Esophagus muscularis mucosa (tissue), 4 donors: ENCODE data around the gene EVA1C. TPM values are rescaled to one million over a fixed set of nuclear protein-coding genes. Genes with fewer than 3 reads are reported as not detected.
"Not testable (repeated sequence)": the region's sequence is repeated elsewhere in the genome, so short reads cannot be mapped to it uniquely, and the experiment has no call there.

ENCODE experiments used
- DNase-seq: peaks from one replicate; pipeline ENCODE4 v3.0.0-alpha.2; 2017; ENCODE audit errors: extremely low spot score
- H3K27ac ChIP-seq, 4 donors: fragments of 200-600 bp; sonication (generic); replicated peaks in 1 of 4; 1 replicate in 3 of 4; 2 replicates in 1 of 4; pipeline ENCODE4 v1.5.1; 2016 to 2019; ENCODE audit warnings: mild to moderate bottlenecking in 1 of 4
- H3K27me3 ChIP-seq, 4 donors: fragments of 200-600 bp; sonication (generic); one replicate each; pipeline versions ENCODE4 v1.5.1 to v1.6.0; 2016 to 2019
- H3K36me3 ChIP-seq, 4 donors: fragments of 200-600 bp; sonication (generic); one replicate each; pipeline ENCODE4 v1.5.1; 2016 to 2019
- H3K4me1 ChIP-seq, 4 donors: fragments of 200-600 bp; sonication (generic); one replicate each; pipeline ENCODE4 v1.5.1; 2016 to 2019
- H3K4me3 ChIP-seq, 4 donors: fragments of 200-600 bp; sonication (generic); 1 replicate in 2 of 4; 2 replicates in 2 of 4; pipeline ENCODE4 v1.5.1; 2016 to 2019; ENCODE audit warnings: mild to moderate bottlenecking in 4 of 4, moderate library complexity in 1 of 4
- H3K9me3 ChIP-seq, 4 donors: fragments of 200-600 bp; sonication (generic); 1 replicate in 3 of 4; 2 replicates in 1 of 4; pipeline ENCODE4 v1.5.1; 2016 to 2019
- EP300 ChIP-seq: sonication (generic); formaldehyde crosslinking; IDR thresholded peaks from one replicate; pipeline ENCODE4 v1.6.1; 2017; ENCODE audit warnings: antibody characterized with exemption
- POLR2A ChIP-seq: fragments of 450-650 bp; IDR thresholded peaks from one replicate; pipeline ENCODE4 v1.6.1; 2017; ENCODE audit warnings: antibody characterized with exemption, moderate library complexity, mild to moderate bottlenecking, low read depth
- POLR2AphosphoS5 ChIP-seq, 2 donors: sonication (generic); formaldehyde crosslinking; IDR thresholded peaks; one replicate each; pipeline ENCODE4 v1.6.1; 2017; ENCODE audit warnings: antibody characterized with exemption in 2 of 2
- WGBS: methylation state at CpG from one replicate; pipeline ENCODE4 v1.1.5; 2018; 5-methylcytosine and 5-hydroxymethylcytosine counted together
- intact Hi-C: fragments of 100-400 bp; cut with DNase I; formaldehyde crosslinking; loops from one replicate; pipeline ENCODE4 v1.15.1; 2023
- total RNA-seq, 4 donors: library from RNA; depleted of rRNA; stranded (reverse); fragments of >200 nt; gene quantifications; one replicate each; pipeline versions ENCODE4 v1.1.0 to v1.2.1, GENCODE V29; 2016
- TF ChIP-seq, protein P1 (sequence below), 3 experiments: fragments of 200-600 bp in 2 of 3; fragments of 450-650 bp in 1 of 3; sonication (generic) in 2 of 3; IDR thresholded peaks; one replicate each; pipeline ENCODE4 v1.5.1; 2017 to 2019; ENCODE audit warnings: antibody characterized with exemption in 3 of 3, mild to moderate bottlenecking in 2 of 3, moderate library complexity in 1 of 3

EVA1C gene
- total RNA-seq, 4 donors from 2014 or later, result 49.8 to 86.6 (median 64.6) TPM

DNA sequence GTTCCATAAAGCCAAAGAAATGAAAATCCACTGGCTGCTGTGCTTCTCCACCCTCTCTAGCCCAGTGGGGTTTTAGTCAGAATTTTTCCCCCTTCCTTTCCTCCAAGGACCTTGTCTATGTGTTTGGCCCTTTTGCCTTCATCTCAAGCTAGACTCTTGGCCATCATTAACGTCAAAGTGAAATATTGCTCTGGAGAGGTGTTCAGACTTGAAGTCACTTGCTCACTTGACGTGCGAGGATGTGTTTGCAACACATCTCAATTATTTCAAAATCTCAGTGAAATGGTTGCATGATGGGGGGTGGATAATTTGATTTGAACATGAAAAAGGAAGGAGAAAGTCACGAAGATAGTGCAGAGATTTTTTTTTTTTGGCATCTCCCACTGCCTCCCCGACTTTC, 13.6 kb downstream of the EVA1C start:
- Histone ChIP-seq H3K4me3 (no peak overlapping the region), H3K4me1 (peaks cover 33 to 42% (median 36%) of the 10 kb centered on the region in 4 donors), H3K27ac (no peak overlapping the region), H3K27me3 (no peaks in the 10 kb centered on the region), H3K36me3 (peaks cover 0 to 7% (median 3%) of the 10 kb centered on the region in 4 donors), H3K9me3 (peaks cover 0 to 6% (median 0%) of the 10 kb centered on the region in 4 donors)
- TF ChIP-seq EP300 (no peak), POLR2AphosphoS5 (IDR thresholded peaks at IDR 0.05) (no peak), POLR2A (no peak)
- TF ChIP-seq, protein P1, sequence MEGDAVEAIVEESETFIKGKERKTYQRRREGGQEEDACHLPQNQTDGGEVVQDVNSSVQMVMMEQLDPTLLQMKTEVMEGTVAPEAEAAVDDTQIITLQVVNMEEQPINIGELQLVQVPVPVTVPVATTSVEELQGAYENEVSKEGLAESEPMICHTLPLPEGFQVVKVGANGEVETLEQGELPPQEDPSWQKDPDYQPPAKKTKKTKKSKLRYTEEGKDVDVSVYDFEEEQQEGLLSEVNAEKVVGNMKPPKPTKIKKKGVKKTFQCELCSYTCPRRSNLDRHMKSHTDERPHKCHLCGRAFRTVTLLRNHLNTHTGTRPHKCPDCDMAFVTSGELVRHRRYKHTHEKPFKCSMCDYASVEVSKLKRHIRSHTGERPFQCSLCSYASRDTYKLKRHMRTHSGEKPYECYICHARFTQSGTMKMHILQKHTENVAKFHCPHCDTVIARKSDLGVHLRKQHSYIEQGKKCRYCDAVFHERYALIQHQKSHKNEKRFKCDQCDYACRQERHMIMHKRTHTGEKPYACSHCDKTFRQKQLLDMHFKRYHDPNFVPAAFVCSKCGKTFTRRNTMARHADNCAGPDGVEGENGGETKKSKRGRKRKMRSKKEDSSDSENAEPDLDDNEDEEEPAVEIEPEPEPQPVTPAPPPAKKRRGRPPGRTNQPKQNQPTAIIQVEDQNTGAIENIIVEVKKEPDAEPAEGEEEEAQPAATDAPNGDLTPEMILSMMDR (IDR thresholded peaks at IDR 0.05), result no peak
- whole genome bisulfite sequencing, result 82% methylated on average over 5 of the region's 5 CpGs
- DNase-seq, result no peak
- intact Hi-C loops, result no loop called here

- intact Hi-C loops, result no loop called here
- H3K36me3 ChIP-seq, result peaks cover 0 to 10% (median 4%) of the 10 kb centered on the region in 4 donors
- TF ChIP-seq, protein P1 (IDR thresholded peaks at IDR 0.05), result no peak
- no peak for TF ChIP-seq EP300
- TF ChIP-seq POLR2AphosphoS5 (IDR thresholded peaks at IDR 0.05), result no peak
- TF ChIP-seq POLR2A, result no peak
- no peak for DNase-seq
- 80% methylated on average over 6 of the region's 6 CpGs for WGBS
- no peaks in the 10 kb centered on the region for H3K27me3 ChIP-seq
- peaks cover 33 to 42% (median 36%) of the 10 kb centered on the region in 4 donors for H3K4me1 ChIP-seq
- no peak overlapping the region for H3K27ac ChIP-seq
- no peak overlapping the region for H3K4me3 ChIP-seq
- H3K9me3 ChIP-seq, result peaks cover 0 to 6% (median 0%) of the 10 kb centered on the region in 4 donors
These were observed 14.1 kb downstream of the EVA1C start for GRCh38 chr21:32426592-32427051.

DNA sequence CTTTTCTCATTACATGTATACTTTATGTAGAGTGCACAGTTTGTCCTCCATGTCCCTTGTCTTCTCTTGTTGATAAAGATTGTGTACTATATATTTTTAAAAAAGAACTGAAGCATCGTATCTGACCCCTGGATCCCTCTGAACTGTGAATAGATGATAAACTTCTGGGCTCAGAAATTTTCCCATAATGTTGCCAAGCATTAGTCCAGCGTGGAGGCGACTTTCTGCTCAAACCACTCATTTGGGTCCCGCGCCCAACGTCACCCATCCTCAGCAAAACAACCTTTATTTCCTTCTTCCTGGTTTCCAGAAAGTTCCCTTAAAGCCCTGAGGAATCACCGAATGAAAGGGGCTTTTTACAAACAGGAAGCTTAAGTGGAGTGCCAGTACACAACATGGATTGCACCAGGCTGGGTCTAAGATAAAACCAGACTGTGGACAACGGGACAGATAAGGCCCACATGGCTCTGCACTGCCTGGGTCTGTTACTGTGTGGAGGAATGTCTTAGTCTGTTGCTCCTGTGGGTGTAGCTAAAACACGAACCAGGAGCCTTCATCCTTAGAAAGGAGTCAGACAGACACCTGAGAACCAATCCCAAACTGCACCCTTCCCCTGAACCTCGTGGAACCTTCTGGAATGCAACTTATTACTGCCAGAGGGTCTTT, 15.6 kb downstream of the EVA1C start:
- DNase-seq, result no peak
- Histone ChIP-seq H3K4me1 (peaks cover 33 to 48% (median 37%) of the 10 kb centered on the region in 4 donors), H3K27ac (no peak overlapping the region), H3K27me3 (no peaks in the 10 kb centered on the region), H3K36me3 (peaks cover 0 to 10% (median 4%) of the 10 kb centered on the region in 4 donors), H3K9me3 (no peaks in the 10 kb centered on the region), H3K4me3 (no peak overlapping the region)
- 70% methylated on average over 10 of the region's 10 CpGs for WGBS
- TF ChIP-seq, protein P1 (IDR thresholded peaks at IDR 0.05), result no peak
- no peak for TF ChIP-seq POLR2A
- no peak for TF ChIP-seq EP300
- TF ChIP-seq POLR2AphosphoS5 (IDR thresholded peaks at IDR 0.05), result no peak
- intact Hi-C loops, result no loop called here

DNA sequence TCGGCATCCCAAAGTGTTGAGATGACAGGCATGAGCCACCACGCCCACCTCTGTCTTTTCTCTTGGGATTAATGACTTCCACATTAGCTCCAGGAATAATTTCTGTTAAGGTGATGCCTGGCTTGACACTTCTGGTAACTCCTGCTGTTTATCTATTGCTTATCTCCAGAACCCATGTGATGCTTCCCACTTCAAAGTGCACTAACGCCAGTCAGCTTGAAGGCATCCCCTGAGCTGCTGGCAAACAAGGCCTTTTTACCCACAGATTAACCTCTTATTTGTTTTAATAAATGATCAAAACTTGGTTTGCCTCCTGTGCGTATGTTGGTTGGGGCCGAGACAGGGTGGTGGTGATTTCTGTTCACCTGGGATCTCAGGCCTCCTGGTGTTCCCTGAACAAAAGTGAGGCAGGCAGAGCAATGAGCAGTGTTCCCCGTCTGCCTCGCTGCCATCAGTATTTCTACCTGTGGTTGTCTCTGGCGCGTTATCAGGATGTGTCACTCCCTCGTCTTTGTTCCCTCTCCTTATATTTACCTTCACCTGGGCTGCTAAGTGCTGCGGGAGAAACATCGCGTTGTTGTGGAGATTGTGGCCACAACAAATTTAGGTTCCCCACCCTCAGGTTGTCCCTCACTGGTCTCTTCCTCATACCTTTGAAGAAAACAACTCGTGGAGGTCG, 20.6 kb downstream of the EVA1C start:
- H3K4me3 ChIP-seq, H3K27me3 ChIP-seq, intact Hi-C loops, DNase-seq, H3K9me3 ChIP-seq, H3K27ac ChIP-seq: not testable (repeated sequence)
- WGBS, result 80% methylated on average over 15 of the region's 15 CpGs
- Histone ChIP-seq H3K36me3 (peaks cover 0 to 10% (median 4%) of the 10 kb centered on the region in 4 donors), H3K4me1 (peaks cover 15 to 31% (median 19%) of the 10 kb centered on the region in 4 donors)

DNA sequence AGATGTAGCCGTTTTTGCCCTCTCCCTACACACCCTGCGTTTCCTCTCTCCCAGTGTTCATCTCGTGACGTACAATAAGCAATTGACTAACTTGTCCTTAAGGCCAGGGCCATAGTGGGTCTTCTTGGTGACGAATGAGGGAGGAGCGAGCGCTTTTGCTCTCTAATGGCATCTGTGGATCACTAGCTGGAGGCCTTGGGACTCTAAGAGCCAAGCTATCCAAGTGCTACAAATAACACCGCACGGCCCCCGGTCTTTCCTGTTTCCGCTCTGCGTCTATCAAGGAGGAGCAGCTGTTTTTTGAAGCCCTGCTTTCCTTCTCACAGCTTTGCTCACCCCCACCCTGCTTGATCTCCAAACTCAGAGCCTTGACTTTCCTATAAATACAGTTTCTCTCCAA, 25.2 kb downstream of the EVA1C start:
- WGBS, result 77% methylated on average over 12 of the region's 12 CpGs
- intact Hi-C loops, result no loop called here
- no peak for TF ChIP-seq EP300
- TF ChIP-seq POLR2AphosphoS5 (IDR thresholded peaks at IDR 0.05), result no peak
- TF ChIP-seq POLR2A, result no peak

More for the DNA sequence above, 25.2 kb downstream of the EVA1C start:
- H3K9me3 ChIP-seq, result no peaks in the 10 kb centered on the region
- peaks cover 13 to 26% (median 15%) of the 10 kb centered on the region in 4 donors for H3K4me1 ChIP-seq
- no peak overlapping the region for H3K27ac ChIP-seq
- H3K36me3 ChIP-seq, result peaks cover 0 to 9% (median 0%) of the 10 kb centered on the region in 4 donors
- H3K27me3 ChIP-seq, result no peaks in the 10 kb centered on the region
- no peak overlapping the region for H3K4me3 ChIP-seq
- DNase-seq, result no peak
